ENCODE measurements around the gene PIGB. TPM values are rescaled to one million over a fixed set of nuclear protein-coding genes. Genes with fewer than 3 reads are reported as not detected.

Gene PIGB
- total RNA-seq, 1 experiment from 2014 or later, result 5.2 TPM

DNA sequence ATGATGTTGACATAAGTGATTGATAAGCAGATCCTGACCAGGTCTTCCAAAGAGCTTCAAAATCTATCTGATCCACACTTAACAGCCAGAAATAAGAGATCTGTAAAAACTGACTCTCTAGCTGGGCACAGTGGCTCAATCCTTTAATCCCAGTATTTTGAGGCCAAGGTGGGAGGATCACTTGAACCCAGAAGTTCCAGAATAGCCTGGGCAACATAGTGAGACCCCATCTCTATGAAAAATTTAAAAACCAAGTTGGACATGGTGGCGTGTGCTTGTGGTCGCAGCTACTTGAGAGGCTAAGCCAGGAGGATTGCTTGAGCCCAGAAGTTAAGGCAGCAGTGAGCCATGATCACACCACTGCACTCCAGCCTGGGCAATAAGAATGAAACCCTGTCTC, 43.6 kb downstream of the PIGB start:
- H3K9me3 Mint-ChIP-seq, result no peaks in the 10 kb centered on the region

DNA sequence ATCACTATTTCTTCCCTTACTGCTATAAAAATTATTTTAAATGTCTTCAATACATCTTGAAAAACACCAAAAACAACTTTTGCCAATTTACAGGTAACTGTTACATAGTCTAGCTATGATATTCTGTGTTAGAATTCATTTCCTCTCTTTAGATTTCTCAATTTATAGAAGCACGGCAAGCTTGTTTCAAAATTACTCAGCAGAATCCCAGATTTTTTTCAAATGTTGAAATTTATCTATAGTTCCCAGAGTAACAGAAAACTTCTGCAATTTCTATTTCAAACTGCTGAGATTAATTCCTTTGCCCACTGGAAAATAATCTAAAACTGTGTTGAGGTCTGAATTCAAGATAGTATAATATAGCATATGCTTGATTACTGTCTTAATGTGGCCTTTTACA, 48.0 kb downstream of the PIGB start:
- Mint-ChIP-seq H3K27ac (no peak overlapping the region), H3K27me3 (ENCODE audit: low read depth) (no peaks in the 10 kb centered on the region), H3K36me3 (no peaks in the 10 kb centered on the region), H3K9me3 (no peaks in the 10 kb centered on the region), H3K4me1 (no peaks in the 10 kb centered on the region), H3K4me3 (no peak overlapping the region)
- TF ChIP-seq GTF2I (CRISPR knock-in tag; conservative IDR thresholded peaks at IDR 0.05) (no peak), AR (CRISPR knock-in tag; IDR thresholded peaks at IDR 0.05) (no peak), ZNF423 (CRISPR knock-in tag; IDR thresholded peaks at IDR 0.05) (no peak), E2F5 (CRISPR knock-in tag; IDR thresholded peaks at IDR 0.05) (no peak)
- TF ChIP-seq, protein P1, sequence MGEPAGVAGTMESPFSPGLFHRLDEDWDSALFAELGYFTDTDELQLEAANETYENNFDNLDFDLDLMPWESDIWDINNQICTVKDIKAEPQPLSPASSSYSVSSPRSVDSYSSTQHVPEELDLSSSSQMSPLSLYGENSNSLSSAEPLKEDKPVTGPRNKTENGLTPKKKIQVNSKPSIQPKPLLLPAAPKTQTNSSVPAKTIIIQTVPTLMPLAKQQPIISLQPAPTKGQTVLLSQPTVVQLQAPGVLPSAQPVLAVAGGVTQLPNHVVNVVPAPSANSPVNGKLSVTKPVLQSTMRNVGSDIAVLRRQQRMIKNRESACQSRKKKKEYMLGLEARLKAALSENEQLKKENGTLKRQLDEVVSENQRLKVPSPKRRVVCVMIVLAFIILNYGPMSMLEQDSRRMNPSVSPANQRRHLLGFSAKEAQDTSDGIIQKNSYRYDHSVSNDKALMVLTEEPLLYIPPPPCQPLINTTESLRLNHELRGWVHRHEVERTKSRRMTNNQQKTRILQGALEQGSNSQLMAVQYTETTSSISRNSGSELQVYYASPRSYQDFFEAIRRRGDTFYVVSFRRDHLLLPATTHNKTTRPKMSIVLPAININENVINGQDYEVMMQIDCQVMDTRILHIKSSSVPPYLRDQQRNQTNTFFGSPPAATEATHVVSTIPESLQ (CRISPR knock-in tag; IDR thresholded peaks at IDR 0.05), result no peak
- ATAC-seq (no peak), DNase-seq (ENCODE audit: low spot score) (no peak)
- CTCF ChIA-PET, result no interaction called here
- POLR2A ChIA-PET, result no interaction called here

More for the DNA sequence above, 43.6 kb downstream of the PIGB start:
- ATAC-seq (no peak), DNase-seq (ENCODE audit: low spot score) (no peak)
- ChIA-PET CTCF (interaction anchor here (0.6 kb wide), 1 partner anchor 73 kb away, joined by 3 read pairs; no protein-coding TSS in a partner anchor), POLR2A (no interaction called here)
- no peak overlapping the region for H3K4me3 Mint-ChIP-seq
- H3K4me1 Mint-ChIP-seq, result peaks cover 9% of the 10 kb centered on the region
- no peaks in the 10 kb centered on the region for H3K27me3 Mint-ChIP-seq (ENCODE audit: low read depth)
- no peak overlapping the region for H3K27ac Mint-ChIP-seq
- TF ChIP-seq ZNF121 (CRISPR knock-in tag; IDR thresholded peaks at IDR 0.05) (0 out of 2 replicates have a peak, but pooled peaks have one; percentile 1), TCF7 (CRISPR knock-in tag; IDR thresholded peaks at IDR 0.05; ENCODE audit: low read depth) (no peak)
- H3K36me3 Mint-ChIP-seq, result no peaks in the 10 kb centered on the region

GRCh38 chr15:55372701-55373440, 53.8 kb downstream of the PIGB start:
- POLR2A ChIA-PET, result interaction anchor here (0.7 kb wide), 1 partner anchor 19 kb away, joined by 3 read pairs; no protein-coding TSS in a partner anchor
- H3K36me3 Mint-ChIP-seq, result no peaks in the 10 kb centered on the region
- H3K9me3 Mint-ChIP-seq, result no peaks in the 10 kb centered on the region
- no peak for ATAC-seq
- H3K4me1 Mint-ChIP-seq, result no peaks in the 10 kb centered on the region
- no peaks in the 10 kb centered on the region for H3K27me3 Mint-ChIP-seq (ENCODE audit: low read depth)
- CTCF ChIA-PET, result no interaction called here
- H3K27ac Mint-ChIP-seq, result no peak overlapping the region
- H3K4me3 Mint-ChIP-seq, result no peak overlapping the region
- no peak for DNase-seq (ENCODE audit: low spot score)
- TF ChIP-seq TEAD4 (CRISPR knock-in tag; IDR thresholded peaks at IDR 0.05) (no peak), AR (CRISPR knock-in tag; IDR thresholded peaks at IDR 0.05) (no peak), CREB1 (CRISPR knock-in tag; IDR thresholded peaks at IDR 0.05) (no peak), GABPB1 (CRISPR knock-in tag; IDR thresholded peaks at IDR 0.05) (no peak), SP1 (CRISPR knock-in tag; conservative IDR thresholded peaks at IDR 0.05) (no peak)
- TF ChIP-seq, protein P1 (CRISPR knock-in tag; IDR thresholded peaks at IDR 0.05), result no peak
- TF ChIP-seq, protein P2, sequence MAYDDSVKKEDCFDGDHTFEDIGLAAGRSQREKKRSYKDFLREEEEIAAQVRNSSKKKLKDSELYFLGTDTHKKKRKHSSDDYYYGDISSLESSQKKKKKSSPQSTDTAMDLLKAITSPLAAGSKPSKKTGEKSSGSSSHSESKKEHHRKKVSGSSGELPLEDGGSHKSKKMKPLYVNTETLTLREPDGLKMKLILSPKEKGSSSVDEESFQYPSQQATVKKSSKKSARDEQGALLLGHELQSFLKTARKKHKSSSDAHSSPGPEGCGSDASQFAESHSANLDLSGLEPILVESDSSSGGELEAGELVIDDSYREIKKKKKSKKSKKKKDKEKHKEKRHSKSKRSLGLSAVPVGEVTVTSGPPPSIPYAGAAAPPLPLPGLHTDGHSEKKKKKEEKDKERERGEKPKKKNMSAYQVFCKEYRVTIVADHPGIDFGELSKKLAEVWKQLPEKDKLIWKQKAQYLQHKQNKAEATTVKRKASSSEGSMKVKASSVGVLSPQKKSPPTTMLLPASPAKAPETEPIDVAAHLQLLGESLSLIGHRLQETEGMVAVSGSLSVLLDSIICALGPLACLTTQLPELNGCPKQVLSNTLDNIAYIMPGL (CRISPR knock-in tag; IDR thresholded peaks at IDR 0.05), result no peak
- TF ChIP-seq, protein P3, sequence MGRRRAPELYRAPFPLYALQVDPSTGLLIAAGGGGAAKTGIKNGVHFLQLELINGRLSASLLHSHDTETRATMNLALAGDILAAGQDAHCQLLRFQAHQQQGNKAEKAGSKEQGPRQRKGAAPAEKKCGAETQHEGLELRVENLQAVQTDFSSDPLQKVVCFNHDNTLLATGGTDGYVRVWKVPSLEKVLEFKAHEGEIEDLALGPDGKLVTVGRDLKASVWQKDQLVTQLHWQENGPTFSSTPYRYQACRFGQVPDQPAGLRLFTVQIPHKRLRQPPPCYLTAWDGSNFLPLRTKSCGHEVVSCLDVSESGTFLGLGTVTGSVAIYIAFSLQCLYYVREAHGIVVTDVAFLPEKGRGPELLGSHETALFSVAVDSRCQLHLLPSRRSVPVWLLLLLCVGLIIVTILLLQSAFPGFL (CRISPR knock-in tag; IDR thresholded peaks at IDR 0.05; ENCODE audit: borderline replicate concordance), result no peak
- TF ChIP-seq, protein P4, sequence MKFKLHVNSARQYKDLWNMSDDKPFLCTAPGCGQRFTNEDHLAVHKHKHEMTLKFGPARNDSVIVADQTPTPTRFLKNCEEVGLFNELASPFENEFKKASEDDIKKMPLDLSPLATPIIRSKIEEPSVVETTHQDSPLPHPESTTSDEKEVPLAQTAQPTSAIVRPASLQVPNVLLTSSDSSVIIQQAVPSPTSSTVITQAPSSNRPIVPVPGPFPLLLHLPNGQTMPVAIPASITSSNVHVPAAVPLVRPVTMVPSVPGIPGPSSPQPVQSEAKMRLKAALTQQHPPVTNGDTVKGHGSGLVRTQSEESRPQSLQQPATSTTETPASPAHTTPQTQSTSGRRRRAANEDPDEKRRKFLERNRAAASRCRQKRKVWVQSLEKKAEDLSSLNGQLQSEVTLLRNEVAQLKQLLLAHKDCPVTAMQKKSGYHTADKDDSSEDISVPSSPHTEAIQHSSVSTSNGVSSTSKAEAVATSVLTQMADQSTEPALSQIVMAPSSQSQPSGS (CRISPR knock-in tag; IDR thresholded peaks at IDR 0.05; ENCODE audit: borderline replicate concordance, low read depth), result no peak

Measured in WTC11 (cell line).